Stomach (tissue), 4 donors: ENCODE data around the gene LRRTM2.

Experiments
- CTCF ChIP-seq, 7 experiments: fragments of 450-650 bp in 4 of 7; fragments of 200-600 bp in 3 of 7; sonication (generic) in 3 of 7; IDR thresholded peaks; one replicate each; pipeline ENCODE4 v1.5.1; 2016 to 2019; ENCODE audit warnings: antibody characterized with exemption in 7 of 7, control low read depth in 2 of 7, mild to moderate bottlenecking in 1 of 7
- EP300 ChIP-seq: sonication (generic); formaldehyde crosslinking; IDR thresholded peaks from one replicate; pipeline ENCODE4 v1.6.1; 2017; ENCODE audit warnings: antibody characterized with exemption
- POLR2A ChIP-seq, 4 donors: fragments of 450-650 bp; IDR thresholded peaks; one replicate each; pipeline ENCODE4 v1.6.1; 2016; ENCODE audit warnings: antibody characterized with exemption in 4 of 4, control low read depth in 2 of 4, mild to moderate bottlenecking in 1 of 4, moderate library complexity in 1 of 4
- POLR2AphosphoS5 ChIP-seq, 3 donors: sonication (generic); formaldehyde crosslinking; IDR thresholded peaks; one replicate each; pipeline ENCODE4 v1.6.1; 2016; ENCODE audit warnings: antibody characterized with exemption in 3 of 3

DNA sequence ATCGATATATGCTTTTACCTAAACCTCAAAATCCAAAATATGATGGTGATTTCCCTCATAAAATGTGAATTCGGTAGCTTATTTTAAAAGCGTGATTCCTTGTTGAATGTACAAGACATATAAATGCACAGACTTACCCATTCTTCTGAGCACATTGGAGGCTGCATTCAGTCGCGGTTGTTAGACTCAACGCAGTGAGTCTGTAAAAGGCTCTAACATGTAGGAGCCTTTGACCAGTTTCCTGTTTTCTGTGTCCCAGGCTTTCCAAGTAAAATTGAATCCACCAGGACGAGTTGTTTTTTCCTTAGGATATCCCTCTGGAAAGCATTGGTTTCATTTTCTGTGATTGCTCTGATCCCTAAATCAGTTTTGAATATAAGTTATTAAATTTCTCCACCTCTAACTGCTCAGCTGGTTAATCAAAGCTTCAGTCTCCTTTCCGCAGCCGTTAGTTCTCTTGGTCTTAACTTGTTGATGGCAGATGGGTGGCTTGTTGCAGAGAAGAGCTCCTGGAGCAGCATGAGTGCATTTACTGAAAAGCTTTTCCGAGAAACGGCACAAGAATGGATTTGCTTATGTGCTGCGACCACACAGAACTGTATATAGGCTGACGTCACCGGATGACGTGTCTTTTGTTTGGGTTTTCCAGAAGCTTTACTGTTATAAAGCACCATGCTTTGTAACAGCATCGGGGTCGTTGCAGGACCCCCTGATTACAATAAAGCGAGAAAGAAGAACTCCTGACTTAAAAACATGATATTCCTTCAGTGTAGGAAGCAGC is at the start of gene LRRTM2:
- no peak for TF ChIP-seq CTCF (IDR thresholded peaks at IDR 0.05)
- TF ChIP-seq POLR2AphosphoS5 (IDR thresholded peaks at IDR 0.05) = peak in 1 of 3 donors; percentile 8
- no peak for TF ChIP-seq POLR2A (IDR thresholded peaks at IDR 0.05)
- TF ChIP-seq EP300 = no peak
